Activated T-helper 9 cell treated with anti-CD3 and anti-CD28 coated beads, Interleukin-2, amount 50 U/mL, for 16 hours (primary cell): ENCODE measurements around the gene NFU1.
"Not testable (repeated sequence)": the region's sequence is repeated elsewhere in the genome, so short reads cannot be mapped to it uniquely, and the experiment has no call there.

Experiments
- DNase-seq: peaks from one replicate; pipeline ENCODE4 v3.0.0-alpha.2; 2020; ENCODE audit warnings: low read depth

The NFU1 gene

GRCh38 chr2:69450735-69451416 is 13.6 kb upstream of the NFU1 start:
- no peak for DNase-seq

GRCh38 chr2:69449906-69450305 is 12.7 kb upstream of the NFU1 start:
- no peak for DNase-seq

GRCh38 chr2:69443673-69444072 is 6.4 kb upstream of the NFU1 start:
- not testable (repeated sequence) for DNase-seq

- not testable (repeated sequence) for DNase-seq
Observed at GRCh38 chr2:69439499-69439898, 2.3 kb upstream of the NFU1 start.

GRCh38 chr2:69438580-69438979 is 1.3 kb upstream of the NFU1 start:
- no peak for DNase-seq

GRCh38 chr2:69437751-69438154 is 518 bp upstream of the NFU1 start:
- DNase-seq, result no peak

GRCh38 chr2:69436596-69436937 is 668 bp downstream of the NFU1 start:
- no peak for DNase-seq

- no peak for DNase-seq
Observed at GRCh38 chr2:69434753-69435152, 2.5 kb downstream of the NFU1 start.

- no peak for DNase-seq
Observed at GRCh38 chr2:69429491-69430183, 7.6 kb downstream of the NFU1 start.

GRCh38 chr2:69428981-69429380 is 8.3 kb downstream of the NFU1 start:
- no peak for DNase-seq

- no peak for DNase-seq
Observed at GRCh38 chr2:69424419-69424818, 12.8 kb downstream of the NFU1 start.

GRCh38 chr2:69422198-69422597 is 15.0 kb downstream of the NFU1 start:
- no peak for DNase-seq

GRCh38 chr2:69419111-69419510 is 18.1 kb downstream of the NFU1 start:
- not testable (repeated sequence) for DNase-seq

- no peak for DNase-seq
Observed at GRCh38 chr2:69416147-69416546, 21.1 kb downstream of the NFU1 start.

- DNase-seq, result no peak
Observed at GRCh38 chr2:69411120-69411519, 26.1 kb downstream of the NFU1 start.

GRCh38 chr2:69405306-69405705 is 31.9 kb downstream of the NFU1 start:
- DNase-seq, result no peak

- no peak for DNase-seq
Observed at GRCh38 chr2:69400121-69400520, 37.1 kb downstream of the NFU1 start.

GRCh38 chr2:69397234-69397633 is 40.0 kb downstream of the NFU1 start:
- no peak for DNase-seq

GRCh38 chr2:69395866-69396265 is 41.4 kb downstream of the NFU1 start:
- no peak for DNase-seq

- DNase-seq, result no peak
Observed at GRCh38 chr2:69393963-69394362, 43.3 kb downstream of the NFU1 start.

GRCh38 chr2:69390471-69390870 is 46.8 kb downstream of the NFU1 start:
- no peak for DNase-seq

GRCh38 chr2:69390001-69390400 is 47.2 kb downstream of the NFU1 start:
- DNase-seq, result no peak

- no peak for DNase-seq
Observed at GRCh38 chr2:69389271-69389670, 48.0 kb downstream of the NFU1 start.
